NK-92 (cell line): ENCODE measurements around the gene SMIM12.

Source experiments
- DNase-seq: peaks from one replicate; lab custom pipeline; 2025; ENCODE audit not compliant: unreplicated experiment; lab: John Stamatoyannopoulos, UW

The SMIM12 gene

GRCh38 chr1:34803770-34804169, 55.8 kb downstream of the SMIM12 start:
- no peak for DNase-seq
